Cardiac muscle cell (in vitro differentiated cells and primary cell): ENCODE results near the gene WFDC10B. TPM values are rescaled to one million over a fixed set of nuclear protein-coding genes. Genes with fewer than 3 reads are reported as not detected.
A peak's percentile ranks its signal among the peaks of the same experiment; 100 is the strongest.
"Not testable (repeated sequence)": the region's sequence is repeated elsewhere in the genome, so short reads cannot be mapped to it uniquely, and the experiment has no call there.

Experiments
- DNase-seq, 2 donors: peaks; one replicate each; pipeline versions ENCODE4 v3.0.0 to v3.0.0-alpha.2; 2010 to 2017; ENCODE audit warnings: low read depth in 1 of 2, low spot score in 1 of 2
- H3K27ac ChIP-seq: fragments of 200-600 bp; sonication (generic); 2 replicates; pipeline ENCODE4 v1.5.1; 2016
- H3K27me3 ChIP-seq: fragments of 200-600 bp; sonication (generic); 2 replicates; pipeline ENCODE4 v1.6.0; 2016; ENCODE audit warnings: control low read depth
- H3K36me3 ChIP-seq: fragments of 200-600 bp; sonication (generic); 2 replicates; pipeline ENCODE4 v1.5.1; 2016; ENCODE audit warnings: control low read depth
- H3K4me1 ChIP-seq: fragments of 200-600 bp; sonication (generic); 2 replicates; pipeline ENCODE4 v1.8.1; 2017; ENCODE audit warnings: low read depth, mild to moderate bottlenecking, mixed run types
- H3K4me3 ChIP-seq: fragments of 200-600 bp; sonication (generic); 2 replicates; pipeline ENCODE4 v1.5.1; 2016; ENCODE audit warnings: mild to moderate bottlenecking
- H3K9me3 ChIP-seq: fragments of 200-600 bp; sonication (generic); 2 replicates; pipeline ENCODE4 v1.5.1; 2017; ENCODE audit warnings: low read depth, mild to moderate bottlenecking, control low read depth
- CTCF ChIP-seq: IDR thresholded peaks from 2 replicates; pipeline ENCODE4 v1.5.1; 2012; ENCODE audit warnings: low read depth, mild to moderate bottlenecking, low read length
- polyA plus RNA-seq: library from polyadenylated mRNA; unstranded; fragments of >200 nt; fragmentation: Nextera tagmentation; extraction: Ambion mirVana; gene quantifications from 2 replicates; pipeline ENCODE4 v1.2.1, GENCODE V29; 2016
- total RNA-seq: library from RNA; depleted of rRNA; stranded (reverse); fragments of >200 nt; gene quantifications from 2 replicates; pipeline ENCODE4 v1.2.3, GENCODE V29; 2016

WFDC10B gene
- total and polyA plus RNA-seq, 2 experiments from 2014 or later, result not detected

DNA sequence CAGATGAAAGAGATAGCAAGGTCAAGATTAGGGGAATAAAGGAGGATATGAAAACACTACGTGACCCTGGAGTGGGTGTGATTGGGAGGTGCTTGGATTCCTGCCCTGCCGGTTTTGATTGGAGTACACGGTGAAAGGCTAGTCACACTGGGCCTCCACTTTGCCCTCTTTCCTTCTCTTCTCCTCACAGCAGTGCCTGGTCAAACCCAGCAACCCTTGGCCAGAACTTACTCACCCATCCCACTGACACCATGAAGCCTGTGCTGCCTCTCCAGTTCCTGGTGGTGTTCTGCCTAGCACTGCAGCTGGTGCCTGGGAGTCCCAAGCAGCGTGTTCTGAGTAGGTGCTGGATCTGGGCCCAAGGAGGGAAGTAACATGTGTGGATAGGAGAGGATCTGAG, 2.9 kb downstream of the WFDC10B start, which contains the start of gene WFDC13:
TSS of gene WFDC13 (plus strand) at position 166 of the 400 bp plus-strand sequence. CDS start at position 252, 86 bp downstream.
- Histone ChIP-seq H3K27me3 (no peaks in the 10 kb centered on the region), H3K27ac (no peak within 1 kb of the TSS), H3K9me3 (no peaks in the 10 kb centered on the region), H3K4me1 (no peaks in the 10 kb centered on the region), H3K36me3 (no peaks in the 10 kb centered on the region), H3K4me3 (no peak within 1 kb of the TSS)
- no peak for TF ChIP-seq CTCF
- DNase-seq, result no peak

GRCh38 chr20:45701104-45701503, 3.7 kb downstream of the WFDC10B start:
- no peak overlapping the region for H3K4me3 ChIP-seq
- H3K27ac ChIP-seq, result no peak overlapping the region
- H3K36me3 ChIP-seq, result no peaks in the 10 kb centered on the region
- no peak for DNase-seq
- no peak for TF ChIP-seq CTCF
- no peaks in the 10 kb centered on the region for H3K4me1 ChIP-seq
- no peaks in the 10 kb centered on the region for H3K9me3 ChIP-seq
- no peaks in the 10 kb centered on the region for H3K27me3 ChIP-seq

DNA sequence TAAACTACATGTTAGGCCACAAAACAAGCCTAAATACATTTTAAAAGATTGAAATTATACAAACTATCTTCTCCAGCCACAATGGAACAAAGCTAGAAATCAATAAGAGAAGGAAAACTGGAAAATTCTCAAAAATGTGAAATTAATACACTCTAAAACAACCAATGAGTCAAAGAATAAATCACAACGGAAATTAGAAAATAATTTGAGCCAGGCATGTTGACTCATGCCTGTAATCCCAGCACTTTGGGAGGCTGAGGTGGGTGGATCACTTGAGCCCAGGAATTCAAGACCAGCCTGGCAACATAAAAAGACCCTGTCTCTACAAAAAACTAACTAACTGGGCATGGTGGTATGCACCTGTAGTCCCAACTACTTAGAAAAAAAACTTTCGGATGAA, 9.3 kb downstream of the WFDC10B start:
- TF ChIP-seq CTCF, result no peak
- no peak overlapping the region for H3K4me3 ChIP-seq
- no peaks in the 10 kb centered on the region for H3K9me3 ChIP-seq
- no peak for DNase-seq
- no peaks in the 10 kb centered on the region for H3K27me3 ChIP-seq
- no peaks in the 10 kb centered on the region for H3K36me3 ChIP-seq
- no peak overlapping the region for H3K27ac ChIP-seq
- H3K4me1 ChIP-seq, result no peaks in the 10 kb centered on the region

GRCh38 chr20:45693346-45693745, 11.5 kb downstream of the WFDC10B start:
- H3K4me3 ChIP-seq, DNase-seq, H3K36me3 ChIP-seq, H3K27me3 ChIP-seq, H3K9me3 ChIP-seq, H3K4me1 ChIP-seq, H3K27ac ChIP-seq: not testable (repeated sequence)

DNA sequence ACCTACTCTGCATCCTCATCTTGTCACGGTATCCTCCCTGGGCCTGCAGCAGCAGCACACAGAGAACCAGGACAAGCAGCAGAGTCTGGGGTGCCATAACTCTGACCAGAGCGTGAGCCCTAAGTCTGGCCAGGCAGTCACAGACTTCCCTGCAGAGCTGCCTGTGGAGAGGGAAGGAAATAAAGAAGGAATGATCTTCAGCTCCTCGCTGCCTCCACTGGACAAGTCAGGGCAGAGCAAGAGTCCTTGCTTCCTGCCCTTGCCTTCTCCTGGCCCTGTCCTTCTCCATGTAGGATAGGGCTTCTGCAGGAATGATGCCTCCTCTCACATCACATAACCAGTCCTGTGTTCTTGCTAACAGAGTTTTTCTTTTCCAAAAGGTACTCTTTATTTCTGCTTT, 18.9 kb downstream of the WFDC10B start:
- Histone ChIP-seq H3K4me3 (no peak overlapping the region), H3K4me1 (no peaks in the 10 kb centered on the region), H3K9me3 (no peaks in the 10 kb centered on the region), H3K27ac (no peak overlapping the region), H3K27me3 (no peaks in the 10 kb centered on the region), H3K36me3 (no peaks in the 10 kb centered on the region)
- DNase-seq, result peak in 1 of 2 donors; percentile 1
- peak; percentile 5 for TF ChIP-seq CTCF

GRCh38 chr20:45679650-45680049, 25.2 kb downstream of the WFDC10B start:
- no peak for TF ChIP-seq CTCF
- H3K27me3 ChIP-seq, result no peaks in the 10 kb centered on the region
- H3K9me3 ChIP-seq, result no peaks in the 10 kb centered on the region
- no peak overlapping the region for H3K27ac ChIP-seq
- no peaks in the 10 kb centered on the region for H3K36me3 ChIP-seq
- H3K4me3 ChIP-seq, result no peak overlapping the region
- no peak for DNase-seq
- no peaks in the 10 kb centered on the region for H3K4me1 ChIP-seq
